Muscle layer of colon (tissue), 2 donors: ENCODE data around the gene CT45A6.
"Not testable (repeated sequence)": the region's sequence is repeated elsewhere in the genome, so short reads cannot be mapped to it uniquely, and the experiment has no call there.

Source experiments
- H3K27ac ChIP-seq: one replicate; pipeline ENCODE4 v1.7.0; 2013; ENCODE audit warnings: low read depth, mild to moderate bottlenecking, low read length, moderate library complexity
- H3K27me3 ChIP-seq, 2 donors: one replicate each; pipeline ENCODE4 v1.7.0; 2013; ENCODE audit warnings: low read length in 2 of 2, mild to moderate bottlenecking in 2 of 2; ENCODE audit not compliant: insufficient read depth in 2 of 2, control insufficient read depth in 1 of 2
- H3K36me3 ChIP-seq: one replicate; pipeline ENCODE4 v1.7.0; 2013; ENCODE audit warnings: mild to moderate bottlenecking, low read length; ENCODE audit not compliant: insufficient read depth
- H3K4me1 ChIP-seq: one replicate; pipeline ENCODE4 v1.7.0; 2013; ENCODE audit warnings: mild to moderate bottlenecking, low read length; ENCODE audit not compliant: insufficient read depth
- H3K4me3 ChIP-seq, 2 donors: one replicate each; pipeline ENCODE4 v1.7.0; 2013; ENCODE audit warnings: low read length in 2 of 2, low read depth in 1 of 2, mild to moderate bottlenecking in 1 of 2, moderate library complexity in 1 of 2
- H3K9ac ChIP-seq: one replicate; pipeline ENCODE4 v1.7.0; 2013; ENCODE audit warnings: low read length
- H3K9me3 ChIP-seq: one replicate; pipeline ENCODE4 v1.7.0; 2013; ENCODE audit warnings: mild to moderate bottlenecking, low read length
- donor health status: abdominal sarcoma.
- donor health status: Adenocarcinoma of cecum.

The CT45A6 gene, protein sequence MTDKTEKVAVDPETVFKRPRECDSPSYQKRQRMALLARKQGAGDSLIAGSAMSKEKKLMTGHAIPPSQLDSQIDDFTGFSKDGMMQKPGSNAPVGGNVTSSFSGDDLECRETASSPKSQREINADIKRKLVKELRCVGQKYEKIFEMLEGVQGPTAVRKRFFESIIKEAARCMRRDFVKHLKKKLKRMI

DNA sequence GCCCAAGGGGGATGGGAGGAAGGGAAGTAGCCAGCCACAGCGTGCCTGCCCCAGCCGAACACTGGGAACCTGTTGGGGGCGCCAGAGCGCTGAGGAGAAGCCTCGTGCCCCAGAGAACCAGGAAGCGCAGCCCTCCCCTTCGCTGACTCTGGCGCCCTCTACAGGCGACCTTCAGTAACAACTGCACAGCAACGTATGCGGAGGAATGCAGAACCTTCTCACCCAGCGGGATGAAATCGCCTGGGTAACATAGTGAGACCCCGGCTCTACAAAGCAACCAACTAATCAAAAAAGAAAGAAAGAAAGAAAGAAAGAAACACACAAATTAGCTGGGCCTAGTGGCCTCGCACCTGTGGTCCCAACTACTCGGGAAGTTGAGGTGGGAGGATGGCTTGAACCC, at the start of gene CT45A6:
Gene CT45A6, minus strand, starts transcription at position 101 of the 400 bp plus-strand sequence. CDS start 3,794 bp downstream, outside the sequence.
- H3K9me3 ChIP-seq, H3K4me3 ChIP-seq, H3K27me3 ChIP-seq, H3K9ac ChIP-seq, H3K27ac ChIP-seq, H3K36me3 ChIP-seq, H3K4me1 ChIP-seq: not testable (repeated sequence)

DNA sequence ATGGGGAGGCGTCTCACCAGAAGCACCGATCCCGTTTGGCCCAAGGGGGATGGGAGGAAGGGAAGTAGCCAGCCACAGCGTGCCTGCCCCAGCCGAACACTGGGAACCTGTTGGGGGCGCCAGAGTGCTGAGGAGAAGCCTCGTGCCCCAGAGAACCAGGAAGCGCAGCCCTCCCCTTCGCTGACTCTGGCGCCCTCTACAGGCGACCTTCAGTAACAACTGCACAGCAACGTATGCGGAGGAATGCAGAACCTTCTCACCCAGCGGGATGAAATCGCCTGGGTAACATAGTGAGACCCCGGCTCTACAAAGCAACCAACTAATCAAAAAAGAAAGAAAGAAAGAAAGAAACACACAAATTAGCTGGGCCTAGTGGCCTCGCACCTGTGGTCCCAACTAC, 34.6 kb upstream of the CT45A6 start, which contains the start of gene CT45A7:
Gene CT45A7, minus strand, starts transcription at position 101 of the 400 bp plus-strand sequence. CDS start 3,747 bp downstream, outside the sequence.
- not testable (repeated sequence) for H3K4me3 ChIP-seq, H3K4me1 ChIP-seq, H3K27ac ChIP-seq, H3K36me3 ChIP-seq, H3K27me3 ChIP-seq, H3K9me3 ChIP-seq, H3K9ac ChIP-seq

DNA sequence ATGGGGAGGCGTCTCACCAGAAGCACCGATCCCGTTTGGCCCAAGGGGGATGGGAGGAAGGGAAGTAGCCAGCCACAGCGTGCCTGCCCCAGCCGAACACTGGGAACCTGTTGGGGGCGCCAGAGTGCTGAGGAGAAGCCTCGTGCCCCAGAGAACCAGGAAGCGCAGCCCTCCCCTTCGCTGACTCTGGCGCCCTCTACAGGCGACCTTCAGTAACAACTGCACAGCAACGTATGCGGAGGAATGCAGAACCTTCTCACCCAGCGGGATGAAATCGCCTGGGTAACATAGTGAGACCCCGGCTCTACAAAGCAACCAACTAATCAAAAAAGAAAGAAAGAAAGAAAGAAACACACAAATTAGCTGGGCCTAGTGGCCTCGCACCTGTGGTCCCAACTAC, 17.3 kb upstream of the CT45A6 start, which contains the start of gene CT45A2:
Gene CT45A2, minus strand, starts transcription at position 101 of the 400 bp plus-strand sequence. CDS start 3,747 bp downstream, outside the sequence.
- H3K9ac ChIP-seq, H3K4me3 ChIP-seq, H3K9me3 ChIP-seq, H3K27ac ChIP-seq, H3K36me3 ChIP-seq, H3K4me1 ChIP-seq, H3K27me3 ChIP-seq: not testable (repeated sequence)

DNA sequence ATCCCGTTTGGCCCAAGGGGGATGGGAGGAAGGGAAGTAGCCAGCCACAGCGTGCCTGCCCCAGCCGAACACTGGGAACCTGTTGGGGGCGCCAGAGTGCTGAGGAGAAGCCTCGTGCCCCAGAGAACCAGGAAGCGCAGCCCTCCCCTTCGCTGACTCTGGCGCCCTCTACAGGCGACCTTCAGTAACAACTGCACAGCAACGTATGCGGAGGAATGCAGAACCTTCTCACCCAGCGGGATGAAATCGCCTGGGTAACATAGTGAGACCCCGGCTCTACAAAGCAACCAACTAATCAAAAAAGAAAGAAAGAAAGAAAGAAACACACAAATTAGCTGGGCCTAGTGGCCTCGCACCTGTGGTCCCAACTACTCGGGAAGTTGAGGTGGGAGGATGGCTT, 17.2 kb downstream of the CT45A6 start, which contains the start of gene CT45A5:
Gene CT45A5, minus strand, starts transcription at position 101 of the 400 bp plus-strand sequence. CDS start 3,774 bp downstream, outside the sequence.
- not testable (repeated sequence) for H3K9me3 ChIP-seq, H3K4me3 ChIP-seq, H3K27me3 ChIP-seq, H3K9ac ChIP-seq, H3K4me1 ChIP-seq, H3K36me3 ChIP-seq, H3K27ac ChIP-seq

DNA sequence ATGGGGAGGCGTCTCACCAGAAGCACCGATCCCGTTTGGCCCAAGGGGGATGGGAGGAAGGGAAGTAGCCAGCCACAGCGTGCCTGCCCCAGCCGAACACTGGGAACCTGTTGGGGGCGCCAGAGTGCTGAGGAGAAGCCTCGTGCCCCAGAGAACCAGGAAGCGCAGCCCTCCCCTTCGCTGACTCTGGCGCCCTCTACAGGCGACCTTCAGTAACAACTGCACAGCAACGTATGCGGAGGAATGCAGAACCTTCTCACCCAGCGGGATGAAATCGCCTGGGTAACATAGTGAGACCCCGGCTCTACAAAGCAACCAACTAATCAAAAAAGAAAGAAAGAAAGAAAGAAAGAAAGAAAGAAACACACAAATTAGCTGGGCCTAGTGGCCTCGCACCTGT, 34.5 kb downstream of the CT45A6 start, which contains the start of gene CT45A3:
Gene CT45A3, minus strand, starts transcription at position 101 of the 400 bp plus-strand sequence. CDS start 3,747 bp downstream, outside the sequence.
- H3K36me3 ChIP-seq, H3K4me1 ChIP-seq, H3K4me3 ChIP-seq, H3K9ac ChIP-seq, H3K9me3 ChIP-seq, H3K27ac ChIP-seq, H3K27me3 ChIP-seq: not testable (repeated sequence)

DNA sequence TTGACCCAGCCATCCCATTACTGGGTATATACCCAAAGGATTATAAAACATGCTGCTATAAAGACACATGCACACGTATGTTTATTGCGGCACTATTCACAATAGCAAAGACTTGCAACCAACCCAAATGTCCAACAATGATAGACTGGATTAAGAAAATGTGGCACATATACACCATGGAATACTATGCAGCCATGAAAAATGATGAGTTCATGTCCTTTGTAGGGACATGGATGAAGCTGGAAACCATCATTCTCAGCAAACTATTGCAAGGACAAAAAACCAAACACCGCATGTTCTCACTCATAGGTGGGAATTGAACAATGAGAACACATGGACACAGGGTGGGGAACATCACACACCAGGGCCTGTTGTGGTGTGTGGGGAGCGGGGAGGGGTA, 57.8 kb downstream of the CT45A6 start:
- H3K4me3 ChIP-seq, H3K9me3 ChIP-seq, H3K27ac ChIP-seq, H3K9ac ChIP-seq, H3K27me3 ChIP-seq, H3K36me3 ChIP-seq, H3K4me1 ChIP-seq: not testable (repeated sequence)
